Activated naive CD4-positive, alpha-beta T cell treated with Interleukin-2 at 50 U/mL for 16 hours (primary cell): Measurements from ENCODE around the gene C2orf49.
A peak's percentile ranks its signal among the peaks of the same experiment; 100 is the strongest.

Experiments
- DNase-seq: peaks from one replicate; pipeline ENCODE4 v3.0.0-alpha.2; 2020

C2orf49 gene

DNA sequence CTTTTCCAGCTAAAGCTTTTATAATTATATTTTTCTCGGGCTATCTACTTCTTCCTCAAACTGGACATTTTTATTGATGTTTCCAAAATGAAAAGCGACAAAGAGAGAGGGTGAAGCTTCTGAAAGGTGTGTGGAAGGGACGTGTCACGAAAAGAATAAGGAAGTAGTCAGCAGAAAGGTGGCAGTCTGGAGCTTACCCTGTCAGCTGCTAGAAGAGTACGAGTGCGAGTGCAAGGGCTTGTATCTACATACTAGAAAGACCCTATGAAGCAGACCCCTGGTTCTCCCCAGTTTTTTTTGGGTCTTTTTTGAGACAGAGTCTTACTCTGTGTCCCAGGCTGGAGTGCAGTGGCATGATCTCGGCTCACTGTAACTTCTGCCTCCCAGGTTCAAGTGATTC lies 46.9 kb downstream of the C2orf49 start:
- DNase-seq, result no peak

DNA sequence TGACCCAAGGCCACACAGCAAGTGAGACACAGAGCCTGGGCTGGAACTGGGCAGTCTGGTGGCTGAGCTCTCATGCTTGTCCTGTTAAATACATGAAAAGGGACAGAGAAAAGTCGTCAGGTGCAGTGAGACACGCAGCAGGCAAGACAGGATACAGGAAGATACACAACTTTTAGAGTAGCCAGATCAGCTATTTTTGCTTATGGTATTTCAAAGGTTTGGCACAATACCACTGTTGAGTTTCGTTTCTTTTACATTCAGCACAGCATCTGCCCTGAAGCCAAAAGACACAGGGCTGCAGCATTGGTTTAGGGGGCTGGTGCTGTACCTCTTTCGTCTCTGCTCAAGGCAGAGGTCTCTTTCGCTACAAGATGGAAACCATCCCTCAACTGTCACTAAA lies 47.5 kb downstream of the C2orf49 start:
- no peak for DNase-seq

DNA sequence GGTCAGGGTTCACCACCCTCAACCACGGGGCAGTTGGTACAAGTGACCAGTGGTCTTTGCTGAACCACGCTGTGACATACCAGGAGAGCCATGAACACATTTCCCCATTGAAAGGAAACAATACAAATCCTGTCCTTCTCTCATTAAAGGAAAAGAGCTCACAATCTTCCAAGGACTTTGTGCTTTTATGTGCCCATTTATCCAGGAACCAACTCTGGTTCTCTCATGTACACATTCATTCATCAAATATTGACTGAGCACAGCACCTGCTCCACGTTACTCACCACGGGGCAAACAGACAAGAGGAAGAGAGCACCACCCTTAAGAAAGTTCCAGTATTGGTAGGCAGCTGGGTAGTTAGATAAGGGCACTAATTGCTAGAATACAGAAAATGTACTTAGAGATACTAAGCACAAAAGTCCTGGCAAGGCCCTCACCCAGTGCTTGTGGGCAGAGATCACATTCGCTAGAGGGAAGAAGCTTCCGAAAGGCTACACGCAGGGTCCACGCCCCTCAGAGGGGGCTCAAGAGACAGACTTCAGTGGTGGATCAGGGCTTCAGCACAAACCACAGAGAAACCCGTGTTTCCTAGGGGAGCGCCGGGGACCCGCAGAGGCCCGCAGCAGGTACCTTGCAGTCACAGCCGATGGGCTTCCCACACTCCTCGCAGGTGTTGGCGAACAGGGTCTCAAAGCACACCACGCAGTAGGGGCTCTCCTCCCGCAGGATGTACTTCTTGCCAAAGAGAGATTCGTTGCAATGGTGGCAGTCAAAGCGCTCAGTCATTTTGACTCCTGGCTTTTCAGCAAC lies 48.6 kb downstream of the C2orf49 start:
- DNase-seq, result no peak

DNA sequence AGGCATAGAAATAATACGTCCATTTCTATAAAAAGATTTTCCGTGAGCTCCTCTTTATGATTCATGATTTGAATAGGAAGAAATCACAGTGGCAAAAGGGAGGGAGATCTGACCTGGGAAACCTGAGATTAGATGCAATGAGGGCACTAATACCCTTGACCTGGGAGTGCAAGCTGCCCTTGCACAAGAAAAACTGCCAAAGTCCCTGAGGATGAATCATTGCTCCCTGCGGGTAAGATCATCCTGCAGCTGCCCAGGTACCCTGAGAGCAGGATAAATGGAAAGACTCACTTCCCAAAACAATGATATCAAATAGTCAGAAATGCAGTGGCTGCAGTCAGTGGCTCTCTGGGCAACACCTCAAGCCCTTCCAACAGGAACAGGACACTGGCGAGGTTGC lies 49.9 kb downstream of the C2orf49 start:
- no peak for DNase-seq

DNA sequence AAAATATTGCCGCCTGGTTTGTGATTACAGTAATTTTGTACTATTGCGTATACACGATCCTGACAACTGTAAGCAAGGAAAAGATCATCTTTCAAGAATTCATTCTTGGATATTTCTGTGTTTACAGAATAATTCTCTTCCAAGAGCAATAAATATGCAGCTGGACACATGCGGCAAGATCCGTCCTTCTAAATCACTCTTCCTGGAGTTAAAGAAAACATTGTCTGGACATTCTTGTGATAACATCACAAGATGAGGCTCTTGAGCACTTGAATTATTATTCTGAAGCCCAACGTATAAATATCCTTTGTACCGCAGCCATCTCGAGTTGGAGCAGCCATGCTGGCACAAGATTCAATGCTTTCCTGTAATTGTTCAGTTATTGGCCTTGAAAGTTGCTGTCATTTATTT lies 51.6 kb downstream of the C2orf49 start:
- DNase-seq, result no peak

DNA sequence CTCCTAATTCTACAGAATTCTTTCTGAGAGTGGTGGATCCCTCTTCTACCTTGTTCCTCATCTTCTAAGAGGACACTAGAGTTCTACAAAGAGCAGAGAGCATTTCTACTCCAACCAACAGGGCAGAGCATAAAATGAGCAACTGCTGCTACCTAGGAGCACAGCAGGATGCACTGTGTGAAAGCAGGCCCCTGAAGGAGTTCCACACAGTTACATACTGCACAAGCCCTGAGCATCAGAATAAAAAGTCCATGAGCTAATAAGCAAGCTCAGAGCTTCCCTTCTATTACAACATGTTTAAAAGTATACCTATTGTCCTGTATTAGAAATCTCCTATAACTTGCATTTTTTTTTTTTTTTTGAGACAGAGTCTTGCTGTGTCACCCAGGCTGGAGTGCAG lies 53.1 kb downstream of the C2orf49 start:
- DNase-seq, result no peak

DNA sequence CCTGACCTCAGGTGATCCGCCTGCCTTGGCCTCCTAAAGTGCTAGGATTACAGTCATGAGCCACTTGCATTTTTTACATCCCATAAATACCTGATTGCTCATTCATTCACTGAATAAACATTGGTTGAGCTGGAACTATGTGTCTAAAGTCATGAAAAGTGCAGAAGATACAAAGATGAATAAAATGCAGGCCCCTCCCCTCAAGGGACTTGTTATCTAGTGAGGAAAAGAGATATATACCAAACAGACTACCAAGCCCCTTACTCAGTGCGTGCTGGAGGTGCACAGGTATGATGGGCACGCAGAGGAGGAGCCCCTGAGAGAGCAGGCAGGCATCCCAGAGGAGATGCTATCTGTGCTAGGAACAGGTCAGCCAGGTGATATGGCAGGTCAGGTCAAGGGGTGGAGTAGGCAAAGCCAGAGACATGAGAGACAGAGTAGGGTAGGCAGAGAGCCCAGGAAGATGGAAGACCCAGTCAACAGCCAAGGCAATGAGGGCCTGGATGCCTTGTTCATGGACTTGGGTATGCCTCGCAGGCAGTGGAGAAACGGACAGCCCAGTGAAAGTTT lies 53.8 kb downstream of the C2orf49 start:
- DNase-seq, result no peak

DNA sequence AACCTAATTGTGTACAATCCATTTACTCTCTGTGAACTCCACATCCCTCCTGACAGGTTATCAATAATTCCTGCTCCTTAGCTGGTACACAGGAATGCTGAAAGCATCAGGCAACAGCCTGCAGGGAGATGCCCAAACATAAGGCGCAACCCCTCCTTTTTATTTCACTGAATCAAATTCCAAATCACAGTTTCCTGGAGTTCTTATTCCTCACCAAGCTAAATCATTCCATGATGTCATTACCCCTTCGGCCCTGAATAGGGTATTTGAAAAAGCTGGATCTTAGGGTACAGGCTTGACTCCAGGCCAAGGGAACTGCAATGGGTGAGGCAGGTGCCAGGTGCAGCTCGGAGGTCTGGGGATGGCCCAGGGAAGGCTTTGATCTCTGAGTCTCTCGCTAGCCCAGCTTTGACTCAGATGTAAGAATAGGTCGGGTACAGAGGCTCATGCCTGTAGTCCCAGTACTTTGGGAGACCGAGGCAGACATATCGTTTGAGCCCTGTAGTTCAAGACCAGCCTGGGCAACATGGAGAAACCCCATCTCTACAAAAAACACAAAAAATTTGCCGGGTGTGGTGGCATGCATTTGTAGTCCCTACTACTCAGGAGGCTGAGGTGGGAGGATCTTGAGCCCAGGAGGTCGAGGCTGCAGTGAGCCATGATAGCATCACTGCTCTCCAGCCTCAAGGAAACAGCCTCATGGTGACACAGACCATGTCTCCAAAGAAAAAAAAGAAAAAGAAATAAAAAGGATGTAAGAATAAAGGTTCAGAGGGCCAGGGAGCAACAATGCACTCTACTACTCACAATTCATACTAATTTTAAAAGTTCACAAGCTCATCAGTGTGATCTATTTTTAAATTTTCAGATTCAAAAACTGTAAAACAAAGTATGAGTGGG lies 54.7 kb downstream of the C2orf49 start:
- DNase-seq, result no peak

DNA sequence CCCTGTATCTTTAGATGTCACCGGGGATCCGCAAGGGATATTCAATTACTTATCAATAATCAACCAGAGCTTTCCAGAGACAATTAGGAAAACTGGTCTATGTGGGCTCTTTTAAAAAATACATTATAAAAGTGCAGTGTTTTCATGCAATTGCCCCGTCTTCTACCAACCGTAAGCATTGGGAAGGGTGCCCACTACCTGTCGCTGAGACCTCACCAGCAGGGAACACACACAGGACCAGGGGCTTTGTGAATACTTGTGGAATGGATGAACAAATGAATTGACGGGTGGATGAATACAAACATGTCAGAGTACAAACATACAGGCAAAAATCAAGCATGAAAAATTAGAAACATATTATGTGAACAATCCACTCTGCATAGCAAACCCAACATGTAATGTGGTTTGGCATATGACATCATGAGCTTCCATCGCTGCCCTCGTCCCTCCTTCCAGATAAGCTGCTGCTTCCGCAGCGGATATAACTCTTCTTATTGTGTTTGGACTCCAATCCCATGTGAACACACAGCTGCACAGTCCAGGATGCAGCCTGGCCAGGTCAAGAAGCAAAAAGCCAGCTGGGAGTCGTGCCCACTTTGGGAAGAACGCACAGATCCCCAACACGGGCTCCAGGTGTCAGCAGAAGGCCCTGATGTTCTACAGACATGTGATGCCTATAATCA lies 56.2 kb downstream of the C2orf49 start:
- DNase-seq, result no peak

DNA sequence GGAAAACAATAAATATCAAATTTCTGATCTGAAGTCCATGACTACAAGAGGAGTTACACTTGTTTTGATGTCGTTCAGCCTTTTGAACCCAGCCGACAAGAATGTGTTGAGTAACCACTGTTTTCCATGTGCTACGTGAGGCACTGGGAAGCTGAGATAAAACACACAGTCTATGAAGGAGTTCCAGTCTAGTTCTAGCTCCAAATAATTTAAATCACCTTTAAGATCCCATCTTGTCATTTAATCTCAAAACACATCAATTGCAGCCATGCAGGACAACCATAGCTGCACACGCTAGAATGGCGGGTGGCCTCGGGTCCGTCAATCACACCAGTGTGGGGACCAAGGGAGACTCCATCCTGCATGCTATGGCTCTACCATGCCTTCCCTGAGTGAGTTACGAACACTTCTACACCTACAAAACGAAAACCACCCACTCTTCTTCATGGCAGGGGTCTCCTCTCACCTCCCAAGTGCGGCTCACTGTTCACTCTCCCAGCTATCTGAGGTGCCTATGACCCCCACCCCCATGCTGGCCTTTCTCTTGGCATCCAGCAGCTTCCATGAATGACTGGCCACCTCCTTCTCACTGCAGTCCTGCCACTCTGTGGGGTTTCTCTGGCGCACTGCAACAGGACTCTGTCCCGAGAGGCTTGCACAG lies 57.7 kb downstream of the C2orf49 start:
- DNase-seq, result no peak

DNA sequence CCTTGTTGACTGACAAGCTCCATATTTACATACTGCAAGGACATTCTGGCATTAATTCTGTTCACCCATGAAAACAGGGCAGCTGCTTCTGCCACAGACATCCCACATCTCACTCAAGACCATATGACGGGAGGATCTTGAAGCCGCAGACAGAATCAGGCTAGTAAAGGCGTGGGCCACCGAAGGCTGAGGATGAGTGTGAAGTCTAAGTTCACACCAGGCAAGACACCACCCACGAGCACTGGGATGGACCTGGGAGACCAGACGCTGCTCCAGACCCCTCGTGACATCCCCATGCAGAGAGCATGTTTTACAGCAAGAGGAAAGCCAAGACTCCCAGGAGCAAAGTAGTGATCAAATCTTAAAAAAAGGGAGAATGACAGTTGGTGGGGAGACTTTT lies 58.4 kb downstream of the C2orf49 start:
- no peak for DNase-seq

DNA sequence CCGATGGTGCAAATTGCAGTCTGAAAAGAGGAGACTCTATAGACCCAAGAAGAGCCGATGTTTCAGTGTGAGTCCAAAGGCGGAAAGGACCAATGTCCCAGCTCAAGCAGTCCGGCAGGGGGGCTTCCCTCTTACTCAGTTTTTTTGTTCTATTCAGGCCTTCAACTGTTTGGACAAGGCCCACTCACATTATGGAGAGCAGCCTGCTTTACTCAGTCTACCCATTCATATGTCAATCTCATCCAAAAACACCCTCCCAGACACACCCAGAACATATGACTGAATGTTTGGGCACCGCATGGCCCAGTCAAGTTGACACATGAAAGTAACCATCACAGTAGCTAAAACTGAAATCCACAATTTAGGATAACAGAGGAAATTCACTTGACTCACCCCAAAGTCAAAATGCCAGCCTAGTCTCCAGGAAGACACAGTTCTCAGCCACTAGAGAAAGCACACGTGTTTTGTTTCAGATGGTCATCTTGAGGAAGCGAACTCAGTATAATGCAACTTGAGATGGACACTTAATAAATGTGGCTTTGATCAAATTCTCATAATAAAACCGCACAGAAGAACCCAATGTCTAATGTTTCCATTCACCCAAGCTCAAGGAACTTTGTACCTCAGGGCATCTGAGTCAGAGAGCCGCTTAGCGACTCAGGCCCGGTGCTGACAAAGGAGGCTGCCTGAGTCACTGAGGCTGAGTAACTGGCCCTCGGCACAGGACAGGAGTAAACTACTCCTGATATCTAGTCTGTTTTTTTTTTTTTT lies 59.1 kb downstream of the C2orf49 start:
- DNase-seq, result peak; percentile 42

DNA sequence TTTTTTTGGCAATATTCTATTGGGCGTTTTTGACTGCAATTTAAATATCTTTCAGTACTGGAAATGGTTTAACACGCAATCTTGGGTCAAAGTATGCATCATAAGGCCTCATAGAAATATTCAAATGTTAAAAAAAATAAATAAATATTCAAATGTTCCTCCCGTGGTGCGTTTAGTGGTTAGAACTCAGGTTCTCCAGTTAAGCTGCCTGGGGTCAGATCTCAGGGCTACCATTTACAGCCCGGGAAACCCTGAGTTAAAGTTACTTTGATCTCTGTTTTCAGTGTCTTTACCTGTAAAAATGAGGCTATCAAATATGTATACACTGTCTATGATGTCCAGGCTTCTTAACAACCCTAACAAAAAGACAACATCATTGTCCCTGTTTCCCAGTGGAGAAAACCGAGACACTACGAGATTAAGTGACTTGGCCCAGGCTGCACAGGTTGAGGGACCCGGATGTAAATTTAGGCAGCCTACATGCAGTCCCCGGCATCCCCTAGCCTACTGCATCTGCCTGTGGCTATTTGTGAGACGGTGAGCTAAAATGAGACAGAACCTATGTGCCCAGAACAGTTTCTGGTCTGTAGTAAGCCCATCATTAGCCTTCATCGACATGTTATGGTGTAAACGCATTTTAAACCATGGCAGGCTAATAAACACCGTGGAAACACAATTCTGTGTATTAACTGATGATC lies 59.8 kb downstream of the C2orf49 start:
- DNase-seq, result no peak

DNA sequence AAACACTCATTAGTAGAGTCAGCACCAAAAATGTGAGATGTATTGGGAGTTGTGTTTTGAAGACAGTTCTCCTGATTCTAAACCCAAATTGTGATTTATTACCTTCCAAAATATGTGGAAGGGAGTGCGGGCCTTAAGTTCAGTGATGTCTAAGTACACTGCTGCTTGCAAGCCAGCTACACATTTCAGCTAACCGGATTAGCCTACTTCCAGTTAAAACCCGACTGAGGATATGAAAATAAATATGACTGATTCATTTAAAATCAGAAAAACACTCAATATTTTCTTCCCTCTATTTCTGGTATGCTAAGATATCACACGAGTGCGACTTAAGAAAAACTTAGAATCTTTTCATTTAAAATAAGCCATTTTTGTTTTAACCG lies 60.6 kb downstream of the C2orf49 start:
- DNase-seq, result no peak

DNA sequence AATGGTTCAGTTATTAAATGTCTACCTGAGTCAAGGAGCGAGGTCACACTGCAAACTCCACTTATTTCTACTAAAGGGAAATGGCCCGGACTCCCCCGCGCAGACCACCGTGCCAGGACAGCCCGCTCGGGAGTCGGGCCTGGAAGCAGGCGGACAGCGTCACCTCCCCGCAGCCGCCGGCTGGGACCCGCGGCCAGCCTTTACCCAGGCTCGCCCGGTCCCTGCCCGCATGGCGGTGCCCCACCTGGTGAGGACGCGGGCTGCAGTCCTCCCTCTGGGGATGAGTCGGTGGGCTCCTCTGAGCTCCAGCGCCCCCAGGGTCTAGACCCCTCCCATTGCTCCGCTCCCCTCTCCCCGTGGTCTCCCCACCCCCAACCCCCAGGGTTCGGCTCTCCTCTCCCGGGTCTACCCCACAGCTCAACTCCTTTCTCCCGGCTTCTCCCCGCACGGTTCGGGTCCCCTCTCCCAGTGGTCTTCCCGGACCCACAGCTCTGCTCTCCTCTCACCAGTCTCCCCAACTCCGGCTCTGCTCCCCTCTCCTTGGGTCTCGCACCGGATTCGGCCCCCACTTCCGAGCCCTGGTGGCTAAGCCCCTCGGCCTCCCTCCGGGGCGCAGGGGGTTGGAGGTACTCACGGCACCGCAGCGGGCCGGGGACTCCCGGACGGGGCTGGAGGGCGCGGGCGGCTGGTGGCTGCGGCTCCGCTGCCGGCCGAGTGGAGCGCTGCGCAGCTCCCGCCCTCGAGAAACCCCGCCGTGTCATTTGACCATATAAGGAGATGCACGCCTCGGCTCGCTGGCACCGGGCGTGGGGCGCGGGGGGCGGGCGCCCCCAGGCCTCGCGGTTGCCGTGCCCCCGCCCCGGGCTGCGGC lies 61.2 kb downstream of the C2orf49 start, which contains the start of gene FHL2:
FHL2 (minus strand) TSS at position 716 of the 871 bp plus-strand sequence. CDS start 12,535 bp downstream, outside the sequence.
- DNase-seq, result peak; percentile 72
